Transverse colon (tissue), 4 donors: ENCODE results near the gene SOHLH2.

Experiments used
- EP300 ChIP-seq: sonication (generic); formaldehyde crosslinking; IDR thresholded peaks from one replicate; pipeline ENCODE4 v1.6.1; 2017; ENCODE audit warnings: antibody characterized with exemption, low read depth
- POLR2A ChIP-seq: fragments of 450-650 bp; IDR thresholded peaks from one replicate; pipeline ENCODE4 v1.6.1; 2016; ENCODE audit warnings: antibody characterized with exemption, mild to moderate bottlenecking, moderate library complexity
- POLR2AphosphoS5 ChIP-seq, 3 donors: sonication (generic); formaldehyde crosslinking; IDR thresholded peaks; one replicate each; pipeline ENCODE4 v1.6.1; 2016; ENCODE audit warnings: antibody characterized with exemption in 3 of 3
- TF ChIP-seq, protein P1 (sequence below), 5 experiments: fragments of 200-600 bp in 3 of 5; fragments of 450-650 bp in 2 of 5; sonication (generic) in 3 of 5; IDR thresholded peaks; 1 replicate in 2 of 5; 2 replicates in 3 of 5; pipeline ENCODE4 v1.5.1; 2016 to 2017; ENCODE audit warnings: antibody characterized with exemption in 5 of 5, inconsistent platforms in 3 of 5, mild to moderate bottlenecking in 2 of 5, moderate library complexity in 1 of 5

GRCh38 chr13:36259361-36260137 is 45.2 kb upstream of the SOHLH2 start:
- TF ChIP-seq, protein P1, sequence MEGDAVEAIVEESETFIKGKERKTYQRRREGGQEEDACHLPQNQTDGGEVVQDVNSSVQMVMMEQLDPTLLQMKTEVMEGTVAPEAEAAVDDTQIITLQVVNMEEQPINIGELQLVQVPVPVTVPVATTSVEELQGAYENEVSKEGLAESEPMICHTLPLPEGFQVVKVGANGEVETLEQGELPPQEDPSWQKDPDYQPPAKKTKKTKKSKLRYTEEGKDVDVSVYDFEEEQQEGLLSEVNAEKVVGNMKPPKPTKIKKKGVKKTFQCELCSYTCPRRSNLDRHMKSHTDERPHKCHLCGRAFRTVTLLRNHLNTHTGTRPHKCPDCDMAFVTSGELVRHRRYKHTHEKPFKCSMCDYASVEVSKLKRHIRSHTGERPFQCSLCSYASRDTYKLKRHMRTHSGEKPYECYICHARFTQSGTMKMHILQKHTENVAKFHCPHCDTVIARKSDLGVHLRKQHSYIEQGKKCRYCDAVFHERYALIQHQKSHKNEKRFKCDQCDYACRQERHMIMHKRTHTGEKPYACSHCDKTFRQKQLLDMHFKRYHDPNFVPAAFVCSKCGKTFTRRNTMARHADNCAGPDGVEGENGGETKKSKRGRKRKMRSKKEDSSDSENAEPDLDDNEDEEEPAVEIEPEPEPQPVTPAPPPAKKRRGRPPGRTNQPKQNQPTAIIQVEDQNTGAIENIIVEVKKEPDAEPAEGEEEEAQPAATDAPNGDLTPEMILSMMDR (IDR thresholded peaks at IDR 0.05), result no peak
- no peak for TF ChIP-seq EP300
- TF ChIP-seq POLR2AphosphoS5 (IDR thresholded peaks at IDR 0.05), result no peak
- TF ChIP-seq POLR2A, result no peak
